ENCODE results near the gene TGFA.

TGFA gene

DNA sequence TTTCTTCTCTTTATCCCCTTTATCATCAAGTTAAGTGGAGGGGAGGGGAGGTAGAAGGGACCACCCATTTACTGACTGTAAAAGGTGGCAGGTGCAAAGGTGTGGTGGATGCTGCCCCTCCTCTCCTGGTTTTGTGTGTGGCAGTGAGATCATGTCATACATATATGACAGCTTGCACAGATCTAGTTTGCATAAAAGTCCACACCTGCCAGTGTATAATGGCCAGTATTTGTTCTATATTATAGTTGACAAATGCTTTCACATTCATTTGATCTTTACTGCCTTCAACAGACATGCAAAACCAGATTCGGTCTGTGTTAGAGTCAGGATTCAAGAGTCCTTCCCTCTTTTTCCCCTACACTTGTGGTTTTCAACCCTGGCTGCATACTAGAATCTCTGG, 55.1 kb downstream of the TGFA start:
- TF ChIP-seq, protein P1, sequence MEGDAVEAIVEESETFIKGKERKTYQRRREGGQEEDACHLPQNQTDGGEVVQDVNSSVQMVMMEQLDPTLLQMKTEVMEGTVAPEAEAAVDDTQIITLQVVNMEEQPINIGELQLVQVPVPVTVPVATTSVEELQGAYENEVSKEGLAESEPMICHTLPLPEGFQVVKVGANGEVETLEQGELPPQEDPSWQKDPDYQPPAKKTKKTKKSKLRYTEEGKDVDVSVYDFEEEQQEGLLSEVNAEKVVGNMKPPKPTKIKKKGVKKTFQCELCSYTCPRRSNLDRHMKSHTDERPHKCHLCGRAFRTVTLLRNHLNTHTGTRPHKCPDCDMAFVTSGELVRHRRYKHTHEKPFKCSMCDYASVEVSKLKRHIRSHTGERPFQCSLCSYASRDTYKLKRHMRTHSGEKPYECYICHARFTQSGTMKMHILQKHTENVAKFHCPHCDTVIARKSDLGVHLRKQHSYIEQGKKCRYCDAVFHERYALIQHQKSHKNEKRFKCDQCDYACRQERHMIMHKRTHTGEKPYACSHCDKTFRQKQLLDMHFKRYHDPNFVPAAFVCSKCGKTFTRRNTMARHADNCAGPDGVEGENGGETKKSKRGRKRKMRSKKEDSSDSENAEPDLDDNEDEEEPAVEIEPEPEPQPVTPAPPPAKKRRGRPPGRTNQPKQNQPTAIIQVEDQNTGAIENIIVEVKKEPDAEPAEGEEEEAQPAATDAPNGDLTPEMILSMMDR (IDR thresholded peaks at IDR 0.05; ENCODE audit: extremely low read depth, missing control alignments): no peak
- DNase-seq (ENCODE audit: low spot score): no peak

DNA sequence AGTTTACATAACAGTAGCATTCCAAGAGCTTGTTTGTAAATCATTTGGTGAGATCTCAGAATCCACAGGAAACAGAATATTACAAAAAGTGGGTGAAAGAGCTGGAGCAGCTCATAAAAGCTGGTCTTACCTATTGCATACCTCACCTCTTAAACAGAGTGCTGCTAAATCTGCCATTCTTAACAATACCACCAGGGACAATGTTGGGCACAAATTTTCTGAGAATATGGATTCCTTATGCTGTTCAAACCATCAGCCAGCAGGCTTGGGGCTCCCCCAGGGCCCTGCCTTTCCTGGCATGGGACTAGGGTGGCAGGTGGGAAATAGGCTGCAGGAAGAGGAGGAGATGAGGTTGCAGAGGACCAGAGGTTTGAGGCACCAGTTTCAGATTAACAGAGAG, 55.6 kb downstream of the TGFA start:
- no peak for DNase-seq (ENCODE audit: low spot score)
- TF ChIP-seq, protein P1 (IDR thresholded peaks at IDR 0.05; ENCODE audit: extremely low read depth, missing control alignments): no peak

DNA sequence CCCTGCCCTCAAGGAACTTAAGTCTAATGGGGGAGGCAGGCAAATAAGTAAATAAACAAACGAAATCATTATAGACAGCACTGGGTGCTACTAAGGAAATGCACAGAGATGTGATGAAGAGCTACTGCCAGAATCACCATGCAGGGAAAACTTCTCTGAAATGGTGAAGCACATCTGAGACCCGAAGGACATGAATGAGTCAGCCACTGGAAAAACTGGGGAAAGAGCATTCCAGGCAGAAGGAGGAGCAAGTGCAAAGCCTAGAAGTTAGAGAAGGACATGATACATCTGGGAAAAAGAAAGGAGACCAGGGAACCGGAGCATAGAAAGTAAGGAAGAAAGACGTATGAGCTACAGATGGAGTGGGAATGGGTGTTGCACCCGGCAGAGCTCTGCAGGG, 56.8 kb downstream of the TGFA start:
- DNase-seq (ENCODE audit: low spot score): no peak
- TF ChIP-seq, protein P1 (IDR thresholded peaks at IDR 0.05; ENCODE audit: extremely low read depth, missing control alignments): no peak

DNA sequence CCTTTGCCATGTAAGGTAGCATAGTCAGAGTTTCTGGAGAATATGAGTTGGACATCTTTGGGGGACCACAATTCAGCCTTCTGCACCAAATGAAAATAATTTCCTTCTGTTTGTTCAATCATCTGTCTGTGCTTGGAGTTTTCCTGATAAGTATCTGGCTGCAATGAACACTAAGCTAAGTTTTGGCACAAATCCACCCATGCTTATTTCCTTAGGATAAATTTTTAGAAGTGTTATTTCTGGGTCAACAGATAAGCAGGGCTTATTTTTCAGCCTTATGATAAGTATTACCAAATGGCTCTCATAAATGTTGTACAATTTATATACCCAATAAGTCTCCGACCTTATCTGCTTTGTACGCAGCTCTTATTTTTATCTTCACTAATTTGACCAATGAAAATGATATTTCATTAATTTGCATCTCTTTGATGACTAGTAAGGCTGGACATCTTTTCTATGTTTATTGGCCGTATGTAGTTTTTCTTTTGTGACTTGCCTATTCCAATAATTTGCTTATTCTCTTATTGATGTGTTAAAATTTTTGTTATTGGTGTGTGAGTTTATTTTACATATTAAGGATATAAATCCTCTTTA, 59.2 kb downstream of the TGFA start:
- DNase-seq (ENCODE audit: low spot score): no peak
- TF ChIP-seq, protein P1 (IDR thresholded peaks at IDR 0.05; ENCODE audit: extremely low read depth, missing control alignments): no peak

DNA sequence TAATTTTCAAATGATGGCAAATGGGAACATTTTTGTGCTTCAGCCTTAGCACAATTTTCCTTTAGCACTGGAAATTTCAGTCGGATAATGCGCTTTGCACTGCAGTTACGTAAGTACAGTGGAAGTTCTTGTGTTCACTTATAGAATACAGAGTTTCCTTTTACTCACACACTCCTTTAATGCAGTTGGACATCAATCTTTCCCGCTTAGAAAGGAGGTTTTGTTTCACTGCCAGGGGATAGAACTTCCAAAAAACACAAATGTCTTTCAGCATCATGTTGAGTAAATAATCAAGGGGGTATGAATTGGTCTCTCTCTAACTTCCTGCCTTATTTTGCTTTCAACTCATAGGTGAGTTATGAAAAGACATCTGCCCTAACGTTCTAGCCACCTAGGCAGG, 63.2 kb downstream of the TGFA start:
- no peak for DNase-seq (ENCODE audit: low spot score)
- TF ChIP-seq, protein P1 (IDR thresholded peaks at IDR 0.05; ENCODE audit: extremely low read depth, missing control alignments): no peak

DNA sequence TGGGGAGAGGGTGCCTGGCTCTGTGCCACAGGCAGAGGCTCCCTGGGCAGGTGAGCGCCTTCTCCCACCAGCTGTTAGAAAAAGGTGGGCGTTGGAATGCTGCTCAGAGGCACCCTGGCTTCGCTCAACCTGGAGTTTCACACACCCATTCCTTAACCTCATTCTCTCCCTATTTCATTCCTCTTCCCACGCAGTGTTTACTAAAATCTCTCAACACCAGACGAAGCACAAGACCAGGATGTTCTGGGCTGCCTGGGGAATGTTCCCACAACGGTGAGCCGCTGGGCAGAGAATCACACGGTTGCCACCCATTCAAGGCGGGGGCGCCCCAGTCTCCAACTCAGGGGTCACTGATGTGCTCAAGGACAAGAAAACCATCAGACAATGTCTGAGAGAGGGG, 64.5 kb downstream of the TGFA start:
- TF ChIP-seq, protein P1 (IDR thresholded peaks at IDR 0.05; ENCODE audit: extremely low read depth, missing control alignments): no peak

DNA sequence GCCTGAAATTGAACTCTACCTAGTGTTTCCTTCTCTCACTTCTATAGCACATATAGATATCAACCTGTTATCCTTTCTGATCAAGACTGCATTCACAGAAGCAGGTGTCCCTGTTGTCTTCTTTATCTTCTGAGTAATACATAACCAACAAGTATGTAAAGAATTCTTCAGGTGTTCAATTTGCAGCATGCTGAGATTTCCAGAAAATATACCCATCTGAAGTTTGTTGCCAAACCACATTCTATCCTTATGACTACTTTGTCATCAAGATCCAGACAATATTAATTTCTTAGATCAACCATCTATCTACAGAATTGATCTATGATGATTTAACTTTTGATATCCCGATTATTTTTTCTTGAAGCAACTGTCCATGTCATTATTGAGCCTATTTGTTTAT, 69.5 kb downstream of the TGFA start:
- TF ChIP-seq, protein P1 (IDR thresholded peaks at IDR 0.05; ENCODE audit: extremely low read depth, missing control alignments): no peak
- no peak for DNase-seq (ENCODE audit: low spot score)

More for the DNA sequence above, 64.5 kb downstream of the TGFA start:
- DNase-seq (ENCODE audit: low spot score): no peak
